Neutrophil (primary cell): ENCODE measurements around the gene NDUFAF3.

Source experiments
- H3K27ac ChIP-seq: fragments of 200-600 bp; sonication (generic); 2 replicates; pipeline ENCODE4 v1.5.1; 2016; ENCODE audit warnings: mild to moderate bottlenecking, moderate library complexity
- H3K27me3 ChIP-seq: fragments of 200-600 bp; sonication (generic); 2 replicates; pipeline ENCODE4 v1.6.0; 2016; ENCODE audit warnings: mild to moderate bottlenecking
- H3K36me3 ChIP-seq: fragments of 200-600 bp; sonication (generic); 2 replicates; pipeline ENCODE4 v1.5.1; 2017
- H3K4me1 ChIP-seq, 2 experiments: fragments of 200-600 bp in 1 of 2; sonication (generic) in 1 of 2; 1 replicate in 1 of 2; 2 replicates in 1 of 2; pipeline versions ENCODE4 v1.5.1 to v1.6.1; 2013 to 2016; ENCODE audit warnings: low read depth in 1 of 2, low read length in 1 of 2, mild to moderate bottlenecking in 1 of 2, moderate library complexity in 1 of 2; ENCODE audit not compliant: control insufficient read depth in 1 of 2, insufficient read depth in 1 of 2
- H3K4me3 ChIP-seq, 2 experiments: fragments of 200-600 bp in 1 of 2; sonication (generic) in 1 of 2; 1 replicate in 1 of 2; 2 replicates in 1 of 2; pipeline ENCODE4 v1.5.1; 2013 to 2016; ENCODE audit warnings: low read depth in 1 of 2, low read length in 1 of 2, mild to moderate bottlenecking in 1 of 2, moderate library complexity in 1 of 2
- H3K9me3 ChIP-seq: fragments of 200-600 bp; sonication (generic); 2 replicates; pipeline ENCODE4 v1.5.1; 2016
- CTCF ChIP-seq: fragments of 200-600 bp; sonication (generic); IDR thresholded peaks from 2 replicates; pipeline ENCODE4 v1.5.1; 2016; ENCODE audit warnings: antibody characterized with exemption

The NDUFAF3 gene

GRCh38 chr3:48982686-48983085 lies 39.2 kb upstream of the NDUFAF3 start:
- Histone ChIP-seq H3K9me3 (no peaks in the 10 kb centered on the region), H3K27ac (no peak overlapping the region), H3K27me3 (no peaks in the 10 kb centered on the region), H3K4me1 (no peaks in the 10 kb centered on the region), H3K36me3 (peaks cover 76% of the 10 kb centered on the region), H3K4me3 (no peak overlapping the region)
- TF ChIP-seq CTCF = no peak

GRCh38 chr3:48983096-48983495 lies 38.8 kb upstream of the NDUFAF3 start:
- no peaks in the 10 kb centered on the region for H3K9me3 ChIP-seq
- TF ChIP-seq CTCF = no peak
- H3K4me3 ChIP-seq = no peak overlapping the region
- H3K4me1 ChIP-seq = no peaks in the 10 kb centered on the region
- H3K27me3 ChIP-seq = no peaks in the 10 kb centered on the region
- H3K36me3 ChIP-seq = peaks cover 72% of the 10 kb centered on the region
- no peak overlapping the region for H3K27ac ChIP-seq

- no peak for TF ChIP-seq CTCF
- Histone ChIP-seq H3K27me3 (no peaks in the 10 kb centered on the region), H3K36me3 (peaks cover 60% of the 10 kb centered on the region), H3K27ac (no peak overlapping the region), H3K4me1 (peaks cover 8 to 9% of the 10 kb centered on the region in 2 experiments), H3K9me3 (no peaks in the 10 kb centered on the region), H3K4me3 (no peak overlapping the region)
These were observed 37.3 kb upstream of the NDUFAF3 start for GRCh38 chr3:48984663-48985062.

- peaks cover 48% of the 10 kb centered on the region for H3K36me3 ChIP-seq
- H3K4me1 ChIP-seq = peaks cover 15% of the 10 kb centered on the region in 2 experiments
- no peaks in the 10 kb centered on the region for H3K9me3 ChIP-seq
- H3K4me3 ChIP-seq = no peak overlapping the region
- no peaks in the 10 kb centered on the region for H3K27me3 ChIP-seq
- TF ChIP-seq CTCF = no peak
- H3K27ac ChIP-seq = no peak overlapping the region
These were observed 36.0 kb upstream of the NDUFAF3 start for GRCh38 chr3:48985831-48986376.

GRCh38 chr3:48989126-48989795 lies 32.7 kb upstream of the NDUFAF3 start:
- Histone ChIP-seq H3K4me3 (peak overlapping the region; percentile 87 to 91), H3K4me1 (peaks cover 23% of the 10 kb centered on the region in 2 experiments), H3K9me3 (no peaks in the 10 kb centered on the region), H3K27ac (peak overlapping the region; percentile 73), H3K36me3 (peaks cover 15% of the 10 kb centered on the region), H3K27me3 (no peaks in the 10 kb centered on the region)
- TF ChIP-seq CTCF = no peak
